AG04449 (cell line): ENCODE data around the gene GALNTL6.

ENCODE experiments used
- CTCF ChIA-PET: fragments of 350-600 bp; formaldehyde crosslinking; extraction: SDS; loops from one replicate; lab custom pipeline; 2021; ENCODE audit warnings: antibody characterized with exemption; lab: Yijun Ruan, JAX
- POLR2A ChIA-PET: fragments of 400-600, 350-600 bp; formaldehyde crosslinking; extraction: SDS; loops from one replicate; lab custom pipeline; 2020; ENCODE audit warnings: antibody characterized with exemption, inconsistent platforms; lab: Yijun Ruan, JAX
- DNase-seq: peaks from one replicate; pipeline ENCODE4 v3.0.0-alpha.2; 2010; ENCODE audit warnings: low read depth, low spot score
- H3K4me3 ChIP-seq: 2 replicates; pipeline ENCODE4 v1.5.1; 2011; ENCODE audit warnings: low read depth, mild to moderate bottlenecking, control low read depth, low read length
- CTCF ChIP-seq: IDR thresholded peaks from one replicate; pipeline ENCODE4 v1.5.1; 2011; ENCODE audit warnings: mild to moderate bottlenecking, moderate library complexity, low read length, control low read depth, inconsistent platforms; ENCODE audit not compliant: insufficient read depth; ENCODE audit errors: missing control alignments

Gene GALNTL6

GRCh38 chr4:171954650-171955049 lies 141.4 kb downstream of the GALNTL6 start:
- POLR2A ChIA-PET = no interaction called here
- no peak for TF ChIP-seq CTCF
- no peak for DNase-seq
- no peak overlapping the region for H3K4me3 ChIP-seq
- CTCF ChIA-PET = no interaction called here

GRCh38 chr4:171956678-171957077 lies 143.5 kb downstream of the GALNTL6 start:
- ChIA-PET POLR2A (no interaction called here), CTCF (no interaction called here)
- H3K4me3 ChIP-seq = no peak overlapping the region
- TF ChIP-seq CTCF = no peak
- no peak for DNase-seq

- ChIA-PET CTCF (no interaction called here), POLR2A (no interaction called here)
- no peak for TF ChIP-seq CTCF
- DNase-seq = no peak
- no peak overlapping the region for H3K4me3 ChIP-seq
Measured at GRCh38 chr4:171962110-171962509, 148.9 kb downstream of the GALNTL6 start.

- no peak for DNase-seq
- POLR2A ChIA-PET = no interaction called here
- no peak overlapping the region for H3K4me3 ChIP-seq
- no peak for TF ChIP-seq CTCF
- CTCF ChIA-PET = no interaction called here
Measured at GRCh38 chr4:171966356-171966755, 153.2 kb downstream of the GALNTL6 start.

- POLR2A ChIA-PET = no interaction called here
- no peak for DNase-seq
- no peak for TF ChIP-seq CTCF
- H3K4me3 ChIP-seq = no peak overlapping the region
- CTCF ChIA-PET = no interaction called here
Measured at GRCh38 chr4:171978216-171978615, 165.0 kb downstream of the GALNTL6 start.

- ChIA-PET POLR2A (no interaction called here), CTCF (no interaction called here)
- TF ChIP-seq CTCF = no peak
- DNase-seq = no peak
- H3K4me3 ChIP-seq = no peak overlapping the region
Measured at GRCh38 chr4:171979461-171979860, 166.3 kb downstream of the GALNTL6 start.
